Activated CD4-positive, alpha-beta T cell treated with anti-CD3 and anti-CD28 coated beads for 1 hour (primary cell): ENCODE results near the gene MYRF.

ENCODE experiments used
- DNase-seq: peaks from one replicate; pipeline ENCODE4 v3.0.0-alpha.2; 2020

The MYRF gene

DNA sequence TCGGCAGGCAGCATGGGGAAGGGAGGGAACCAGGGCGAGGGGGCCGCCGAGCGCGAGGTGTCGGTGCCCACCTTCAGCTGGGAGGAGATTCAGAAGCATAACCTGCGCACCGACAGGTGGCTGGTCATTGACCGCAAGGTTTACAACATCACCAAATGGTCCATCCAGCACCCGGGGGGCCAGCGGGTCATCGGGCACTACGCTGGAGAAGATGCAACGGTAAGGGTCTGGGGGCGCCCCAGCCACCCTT is 75.9 kb downstream of the MYRF start:
- DNase-seq: no peak

- no peak for DNase-seq
These were observed 76.4 kb downstream of the MYRF start for GRCh38 chr11:61828629-61829407.

DNA sequence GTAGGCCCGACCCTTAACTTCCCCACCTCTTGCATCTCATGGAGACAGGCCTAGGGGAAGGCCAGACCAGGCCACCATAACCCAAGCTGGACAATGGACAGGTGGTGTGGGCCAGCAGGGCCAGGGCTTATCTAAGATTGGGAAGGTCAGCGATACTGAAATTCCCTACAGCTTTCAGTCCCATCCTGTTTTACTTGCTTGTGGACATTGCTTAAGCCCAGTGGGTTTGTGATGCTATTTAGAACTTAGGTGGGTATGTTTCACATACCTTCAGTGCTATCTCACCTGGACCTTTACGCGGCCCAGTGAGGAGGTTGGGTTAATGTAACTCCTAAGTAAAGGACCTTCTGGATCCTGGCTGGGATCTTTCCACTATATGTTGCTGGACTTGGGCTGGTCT is 77.4 kb downstream of the MYRF start:
- DNase-seq: no peak

DNA sequence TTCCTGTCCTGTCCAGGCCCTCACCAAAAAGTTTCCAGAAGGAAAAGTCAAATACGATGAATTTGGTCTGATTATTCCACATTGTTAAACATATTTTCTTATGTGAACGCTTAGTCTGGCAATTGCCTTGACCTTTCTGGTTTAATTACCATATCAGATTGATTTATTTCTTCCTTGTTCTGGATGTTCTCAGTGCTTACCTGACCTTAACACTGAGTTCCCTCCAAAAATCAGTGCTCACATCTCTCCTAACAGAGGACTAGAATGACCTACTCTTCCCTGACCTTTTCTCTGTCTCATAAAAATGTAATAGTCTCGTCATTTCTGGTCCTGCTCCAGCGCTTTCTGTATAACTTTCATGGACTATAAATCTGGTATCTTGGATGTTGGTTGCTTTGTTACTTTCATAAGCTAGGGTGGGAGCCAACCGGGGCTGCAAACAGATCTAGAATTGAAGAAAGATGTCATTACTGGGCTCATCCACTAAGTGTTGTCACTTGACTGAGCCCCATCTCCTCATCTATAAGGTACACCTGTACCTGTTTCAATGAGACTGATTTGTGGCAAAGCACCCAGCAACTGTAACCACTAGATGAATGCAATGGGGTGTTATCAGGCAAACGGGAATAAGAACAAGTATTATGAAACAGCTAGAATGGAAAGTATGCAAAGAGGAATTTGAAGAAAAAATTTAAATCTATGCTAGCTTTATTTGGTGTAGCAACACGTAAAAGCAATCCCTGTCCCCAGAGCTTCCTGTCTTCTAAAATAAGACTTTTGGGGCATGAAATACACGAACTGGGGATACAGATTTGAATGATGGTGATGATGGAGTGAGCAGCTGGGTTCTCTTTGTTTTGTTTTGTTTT is 78.0 kb downstream of the MYRF start:
- no peak for DNase-seq

DNA sequence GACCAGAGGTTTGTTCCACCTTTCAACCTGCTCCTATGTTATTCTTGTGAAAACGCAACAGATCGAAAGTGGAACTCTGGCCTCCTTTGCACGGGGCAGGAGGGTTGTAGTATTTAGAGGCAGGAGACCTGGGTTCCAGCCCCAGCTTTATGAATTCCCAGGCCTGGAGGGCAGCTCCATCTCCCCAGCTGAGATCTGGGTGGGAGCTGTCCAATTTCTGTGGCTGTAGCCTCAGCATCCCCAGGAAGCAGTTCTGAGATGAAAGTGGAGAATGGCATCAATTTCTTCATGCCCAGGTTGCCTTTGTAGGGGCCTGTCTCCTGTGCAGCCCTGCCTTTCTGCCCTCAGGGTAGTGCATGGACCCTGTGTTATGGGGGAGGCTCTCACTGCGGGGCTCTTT is 79.8 kb downstream of the MYRF start:
- no peak for DNase-seq

GRCh38 chr11:61832754-61833153 is 80.3 kb downstream of the MYRF start:
- DNase-seq: no peak

DNA sequence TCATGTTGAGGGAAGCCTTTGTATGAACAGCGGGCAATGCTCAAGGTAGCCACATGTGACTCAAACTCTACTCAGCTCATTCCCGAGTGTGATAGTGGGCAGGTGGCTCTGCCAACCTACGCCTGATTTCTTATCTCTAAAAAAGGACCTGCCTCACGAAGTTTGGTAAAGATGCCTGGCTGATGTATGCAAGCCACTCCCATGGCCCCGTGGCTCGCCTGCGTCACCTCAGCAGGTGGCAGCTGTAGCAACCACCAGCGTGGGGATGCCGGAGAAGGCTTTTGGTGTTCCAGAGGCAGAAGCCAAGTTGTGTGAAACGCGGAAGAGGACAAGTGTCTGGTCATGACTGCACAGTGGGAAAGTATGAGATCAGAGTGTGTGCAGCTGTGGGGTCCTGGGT is 81.0 kb downstream of the MYRF start:
- no peak for DNase-seq

GRCh38 chr11:61833926-61834277 is 81.5 kb downstream of the MYRF start:
- no peak for DNase-seq

DNA sequence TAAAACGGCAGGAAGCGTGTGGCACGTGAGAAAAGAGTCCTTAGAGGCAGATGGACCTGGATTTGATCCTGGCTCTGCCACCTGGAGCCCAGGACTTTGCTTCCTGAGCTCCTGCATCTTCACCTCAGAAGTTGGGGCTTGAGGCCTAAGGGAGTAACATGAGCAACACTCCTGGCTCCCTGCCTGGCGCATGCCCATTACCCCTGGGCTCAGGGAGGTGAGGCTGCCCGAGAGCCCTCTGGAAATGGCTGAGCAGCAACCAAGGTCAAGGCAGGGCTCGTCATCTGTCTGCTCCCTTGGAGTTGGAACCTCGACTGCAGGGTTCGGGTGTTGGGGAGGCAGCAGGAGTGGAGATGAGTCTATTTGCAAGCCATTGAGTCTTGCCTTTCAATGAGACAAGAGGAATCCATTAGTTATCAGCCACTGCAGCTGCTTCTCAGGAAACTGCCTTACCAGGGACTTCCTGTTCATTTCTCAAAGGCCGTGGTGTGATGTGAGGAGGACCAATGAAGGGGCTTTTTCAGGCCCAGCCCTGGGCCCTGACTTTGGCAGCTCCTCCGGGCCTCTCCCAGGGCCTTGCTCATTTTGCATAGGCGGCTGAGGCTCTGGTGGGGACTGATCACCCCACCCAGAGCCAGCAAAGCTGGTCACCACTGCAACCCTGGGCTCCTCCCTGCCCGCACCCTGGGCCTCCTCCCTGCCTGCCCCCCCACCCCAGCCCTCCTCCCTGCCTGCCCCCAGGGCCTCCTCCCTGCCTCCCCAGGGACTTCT is 82.0 kb downstream of the MYRF start:
- no peak for DNase-seq

DNA sequence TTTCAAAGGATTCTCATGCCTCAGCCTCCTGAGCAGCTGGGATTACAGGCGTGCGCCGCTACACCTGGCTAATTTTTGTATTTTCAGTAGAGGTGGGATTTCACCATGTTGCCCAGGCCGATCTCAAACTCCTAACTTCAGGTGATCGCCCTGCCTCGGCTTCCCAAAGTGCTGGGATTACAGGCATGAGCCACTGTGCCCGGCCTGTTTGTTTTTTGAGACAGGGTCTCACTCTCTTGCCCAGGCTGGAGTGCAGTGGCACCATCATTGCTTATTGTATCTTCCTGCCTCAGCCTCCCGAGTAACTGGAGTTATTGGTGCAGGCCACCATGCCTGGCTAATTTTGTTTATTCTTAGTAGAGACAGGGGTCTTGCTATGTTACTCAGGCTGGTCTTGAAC is 83.8 kb downstream of the MYRF start:
- no peak for DNase-seq

- no peak for DNase-seq
These were observed 85.1 kb downstream of the MYRF start for GRCh38 chr11:61837411-61838005.
